HG03460 (cell line): ENCODE results near the gene MFN2.
"Not testable (repeated sequence)": the region's sequence is repeated elsewhere in the genome, so short reads cannot be mapped to it uniquely, and the experiment has no call there.

Source experiments
- ATAC-seq: cut with Tn5 transposase; IDR thresholded peaks from one replicate; pipeline ENCODE4 v1.9.1; 2021; ENCODE audit not compliant: unreplicated experiment

Gene MFN2

DNA sequence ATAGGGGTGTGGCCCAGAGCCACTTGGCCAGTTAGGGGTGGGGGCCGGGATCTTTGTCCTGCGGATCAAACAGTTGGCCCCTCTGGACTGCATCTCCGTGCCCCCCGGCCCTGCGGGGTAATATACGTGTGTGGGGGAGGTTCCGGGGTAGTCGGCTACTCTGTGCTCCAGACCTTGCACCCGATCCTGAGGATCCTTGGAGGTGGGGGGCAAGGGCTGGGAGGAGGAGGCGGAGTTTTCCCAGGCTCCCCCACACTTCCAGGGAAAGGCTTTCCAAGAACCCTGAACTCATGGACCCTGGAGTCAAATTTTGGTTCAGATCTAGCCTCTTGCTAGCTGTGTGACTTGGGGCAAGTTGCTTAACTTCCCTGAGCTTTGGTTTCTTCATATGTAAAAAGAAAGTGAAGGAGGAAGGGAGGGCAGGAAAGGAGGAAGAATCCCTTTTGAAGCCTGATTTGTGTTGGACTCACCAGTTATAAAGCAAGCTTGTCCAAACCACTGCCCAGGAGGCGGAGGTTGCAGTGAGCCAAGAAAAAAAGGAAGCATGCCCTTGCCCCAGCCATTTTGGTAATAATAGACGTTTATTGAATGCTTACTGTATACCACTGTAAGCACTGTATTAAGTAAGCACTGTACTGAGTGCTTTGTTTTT is 39.7 kb downstream of the MFN2 start:
- ATAC-seq, result no peak

GRCh38 chr1:12021616-12022015 is 41.4 kb downstream of the MFN2 start:
- ATAC-seq, result no peak

GRCh38 chr1:12022036-12022435 is 41.8 kb downstream of the MFN2 start:
- no peak for ATAC-seq

GRCh38 chr1:12026586-12026985 is 46.3 kb downstream of the MFN2 start:
- no peak for ATAC-seq

DNA sequence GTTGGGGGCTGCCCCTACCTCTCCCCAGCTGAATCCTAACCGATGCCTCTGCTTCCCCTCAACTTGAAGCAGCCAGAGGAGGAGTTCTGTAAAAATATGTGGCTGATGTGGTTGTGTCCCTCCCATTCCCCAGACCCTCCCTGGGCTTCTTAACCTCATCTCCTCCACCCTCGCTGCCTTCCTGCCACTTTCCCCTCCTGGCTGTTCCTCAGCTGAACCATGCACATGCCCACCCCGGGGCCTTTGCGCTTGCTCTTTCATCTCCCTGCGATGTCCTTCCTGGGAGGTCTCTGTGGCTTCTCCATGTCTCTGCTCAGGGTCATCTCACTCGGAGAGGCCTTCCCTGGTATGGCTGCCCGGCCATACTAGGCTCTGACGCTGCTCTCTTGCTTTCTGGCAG is 48.0 kb downstream of the MFN2 start:
- no peak for ATAC-seq

- ATAC-seq, result no peak
These were observed 48.8 kb downstream of the MFN2 start for GRCh38 chr1:12028957-12029511.

- ATAC-seq, result no peak
These were observed 49.6 kb downstream of the MFN2 start for GRCh38 chr1:12029720-12030339.

GRCh38 chr1:12031039-12031980 is 51.1 kb downstream of the MFN2 start:
- ATAC-seq, result no peak

GRCh38 chr1:12032161-12032621 is 51.9 kb downstream of the MFN2 start:
- no peak for ATAC-seq

- ATAC-seq, result not testable (repeated sequence)
These were observed 53.2 kb downstream of the MFN2 start for GRCh38 chr1:12033441-12033840.

DNA sequence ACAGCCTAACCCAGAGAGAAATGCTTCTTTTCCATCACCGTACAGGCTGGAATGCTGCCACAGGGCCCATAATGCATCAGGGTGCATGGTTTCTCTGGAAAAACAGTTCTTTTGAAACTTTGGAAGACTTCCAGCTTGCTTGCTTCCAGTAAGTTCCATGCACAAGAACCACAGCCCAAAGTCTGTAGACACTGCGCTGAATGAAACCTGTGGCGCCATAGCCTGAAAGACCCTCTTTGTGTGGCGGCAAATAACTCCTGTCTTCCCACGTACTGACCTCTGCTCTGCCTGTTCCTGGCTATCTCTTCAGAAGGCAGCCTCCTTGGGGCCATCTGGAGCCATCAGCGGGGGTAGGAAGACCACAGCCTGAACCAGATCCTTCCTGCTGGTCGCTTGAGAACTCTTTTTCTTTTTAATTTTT is 54.1 kb downstream of the MFN2 start:
- no peak for ATAC-seq

GRCh38 chr1:12035312-12035711 is 55.1 kb downstream of the MFN2 start:
- ATAC-seq, result no peak

DNA sequence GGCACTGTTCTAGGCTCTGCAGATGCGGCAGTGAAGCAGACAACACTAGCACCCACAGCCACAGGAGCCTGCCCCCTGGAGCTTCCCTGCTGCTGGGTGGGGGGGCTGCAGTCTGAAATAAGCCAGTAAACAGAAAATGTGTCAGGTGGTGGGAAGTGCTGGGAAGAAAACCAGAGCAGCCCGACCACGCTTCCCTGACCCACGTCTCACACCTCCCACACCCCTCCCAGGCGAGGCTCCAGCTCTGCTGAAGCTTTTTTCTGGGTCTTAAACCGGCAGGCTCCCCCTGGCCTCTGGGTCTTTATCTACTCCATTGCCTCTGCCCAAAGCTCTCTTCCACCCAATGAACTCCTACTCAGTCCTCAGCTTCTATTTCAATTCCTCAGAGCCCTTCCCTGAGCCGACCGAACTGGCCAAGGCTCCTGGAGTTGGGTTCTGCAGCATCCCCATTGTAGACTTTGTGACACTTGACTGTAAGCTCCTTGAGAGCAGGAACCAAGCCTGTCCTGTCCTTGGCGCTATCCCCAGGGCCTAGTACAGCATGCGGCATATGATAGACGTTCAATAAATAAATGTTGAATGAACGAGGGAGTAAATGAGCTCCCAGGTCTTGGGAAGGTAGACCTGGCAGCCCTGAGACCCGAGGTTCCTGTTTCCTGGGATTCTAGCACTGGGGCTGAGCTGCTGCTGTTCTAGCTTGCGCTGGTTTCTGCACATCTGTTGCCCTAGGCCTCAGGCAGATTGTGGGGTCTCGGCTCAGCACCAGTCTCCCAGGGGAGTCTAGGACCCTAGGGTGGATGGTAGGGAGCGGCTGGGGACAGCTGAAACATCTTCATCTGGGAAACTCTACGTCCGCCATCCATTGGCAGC is 57.5 kb downstream of the MFN2 start:
- no peak for ATAC-seq

GRCh38 chr1:12038356-12039163 is 58.3 kb downstream of the MFN2 start:
- no peak for ATAC-seq

DNA sequence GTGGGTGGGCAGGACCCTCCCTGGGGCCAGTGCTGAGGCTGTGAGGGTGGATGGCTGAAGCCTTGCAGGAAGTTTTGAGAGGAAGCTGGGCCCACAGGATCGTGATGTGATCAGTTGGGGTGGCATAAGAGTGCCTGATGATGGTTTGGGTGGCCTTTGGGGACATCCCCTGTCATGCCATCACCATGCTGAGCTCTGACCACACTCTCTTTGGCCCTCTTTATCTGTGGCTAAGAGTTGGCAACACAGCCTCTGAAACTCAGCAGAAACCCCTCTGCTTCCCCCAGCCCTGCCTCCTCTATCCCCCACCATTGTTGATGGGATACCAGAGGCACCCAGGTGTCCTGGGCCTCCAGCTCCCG is 58.9 kb downstream of the MFN2 start:
- no peak for ATAC-seq

DNA sequence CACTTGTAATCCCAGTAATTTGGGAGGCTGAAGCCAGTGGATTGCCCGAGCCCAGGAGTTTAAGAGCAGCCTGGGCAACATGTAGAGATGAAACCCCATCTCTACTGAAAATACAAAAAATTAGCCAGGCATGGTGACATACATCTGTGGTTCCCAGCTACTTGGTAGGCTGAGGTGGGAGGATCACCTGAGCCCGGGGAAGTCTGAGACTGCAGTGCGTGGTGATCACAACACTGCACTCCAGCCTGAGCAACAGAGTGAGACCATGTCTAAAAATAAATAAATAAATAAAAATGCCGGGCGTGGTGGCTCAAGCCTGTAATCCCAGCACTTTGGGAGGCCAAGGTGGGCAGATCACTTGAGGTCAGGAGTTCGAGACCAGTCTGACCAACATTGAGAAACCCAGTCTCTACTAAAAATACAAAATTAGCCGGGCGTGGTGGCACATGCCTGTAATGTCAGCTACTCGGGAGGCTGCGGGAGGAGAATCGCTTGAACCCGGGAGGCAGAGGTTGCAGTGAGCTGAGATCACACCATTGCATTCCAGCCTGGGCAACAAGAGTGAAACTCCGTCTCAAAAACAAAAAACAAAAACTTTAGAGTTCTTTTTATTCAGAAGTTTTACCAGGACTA is 59.7 kb downstream of the MFN2 start:
- ATAC-seq, result peak; percentile 45

DNA sequence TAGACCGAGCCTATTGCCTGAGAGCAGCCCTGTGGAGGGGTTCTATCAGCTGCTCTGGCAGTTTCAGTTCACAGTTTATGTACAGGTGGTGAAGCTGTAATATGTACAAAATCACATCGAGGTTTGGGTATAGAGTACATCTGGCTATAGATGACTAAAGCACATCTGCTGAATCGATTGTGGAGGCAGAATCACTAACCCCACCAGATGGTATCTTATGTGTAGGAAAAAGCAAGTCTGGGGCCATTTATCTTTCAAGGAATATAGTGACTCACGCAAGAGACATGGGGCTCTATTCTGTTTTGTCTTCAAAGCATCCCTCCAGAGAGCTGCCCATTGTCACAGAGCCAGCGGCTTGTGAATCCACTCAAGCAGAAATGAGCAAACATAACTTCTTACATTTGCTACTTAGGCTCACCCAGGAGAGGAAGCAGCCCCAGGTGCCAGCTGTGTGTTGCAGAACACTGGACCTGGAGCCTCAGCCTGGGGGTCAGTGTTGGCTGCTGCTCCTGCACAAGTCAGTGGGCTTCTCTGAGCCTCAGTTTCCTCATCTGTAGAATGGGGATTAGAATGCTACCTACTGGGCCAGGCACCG is 60.3 kb downstream of the MFN2 start:
- ATAC-seq, result peak; percentile 71

DNA sequence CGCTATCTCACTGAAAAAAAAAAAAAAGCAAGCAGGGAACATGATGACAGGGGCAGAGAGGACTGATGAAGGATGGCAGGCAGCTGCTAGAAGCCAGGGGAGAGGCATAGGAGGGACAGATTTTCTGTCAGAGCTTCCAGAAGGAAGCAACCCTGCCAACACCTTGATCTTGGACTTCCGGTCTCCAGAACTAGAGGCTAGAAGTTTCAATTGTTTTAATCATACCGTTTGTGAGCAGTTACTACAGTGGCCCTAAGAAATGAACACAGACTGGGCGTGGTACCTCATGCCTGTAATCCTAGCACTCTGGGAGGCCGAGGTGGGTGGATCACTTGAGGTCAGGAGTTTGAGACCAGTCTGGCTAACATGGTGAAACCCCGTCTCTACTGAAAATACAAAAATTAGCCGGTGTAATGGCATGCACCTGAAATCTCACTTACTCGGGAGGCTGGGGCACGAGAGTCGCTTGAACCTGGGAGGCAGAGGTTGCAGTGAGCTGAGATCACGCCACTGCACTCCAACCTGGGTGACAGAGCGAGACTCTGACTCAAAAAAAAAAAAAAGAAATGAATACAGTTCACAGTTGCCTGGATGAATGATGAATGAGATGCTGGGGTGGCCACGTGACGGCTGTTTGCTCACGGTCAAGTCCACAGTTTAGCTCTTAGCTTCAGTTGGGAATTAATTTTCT is 64.1 kb downstream of the MFN2 start:
- ATAC-seq, result not testable (repeated sequence)
